Natural killer cell (primary cell): ENCODE data around the gene COG5. TPM values are rescaled to one million over a fixed set of nuclear protein-coding genes. Genes with fewer than 3 reads are reported as not detected.

ENCODE experiments used
- ATAC-seq, 3 donors: fragments of 150-1000 bp in 2 of 3; fragments of 200-7000 bp in 1 of 3; cut with Tn5 transposase; 1 replicate in 1 of 3; 2 replicates in 2 of 3; pipeline ENCODE4 v1.10.0; 2021; ENCODE audit warnings: mild to moderate bottlenecking in 2 of 3, moderate library complexity in 2 of 3
- DNase-seq, 2 donors: peaks; one replicate each; pipeline versions ENCODE4 v3.0.0 to v3.0.0-alpha.2; 2013 to 2021; ENCODE audit warnings: mixed read lengths in 1 of 2
- H3K27ac ChIP-seq: one replicate; pipeline ENCODE4 v1.5.1; 2013; ENCODE audit warnings: mild to moderate bottlenecking, low read length
- H3K27me3 ChIP-seq: one replicate; pipeline ENCODE4 v1.6.1; 2013; ENCODE audit warnings: low read length; ENCODE audit not compliant: control insufficient read depth, insufficient read depth
- H3K36me3 ChIP-seq: one replicate; pipeline ENCODE4 v1.6.1; 2013; ENCODE audit warnings: low read length; ENCODE audit not compliant: control insufficient read depth, insufficient read depth
- H3K4me1 ChIP-seq: one replicate; pipeline ENCODE4 v1.6.1; 2013; ENCODE audit warnings: low read length; ENCODE audit not compliant: control insufficient read depth, insufficient read depth
- H3K4me3 ChIP-seq: one replicate; pipeline ENCODE4 v1.5.1; 2013; ENCODE audit warnings: low read length
- H3K9me3 ChIP-seq: one replicate; pipeline ENCODE4 v1.6.1; 2013; ENCODE audit warnings: low read length; ENCODE audit not compliant: control insufficient read depth, insufficient read depth
- H3K27ac Mint-ChIP-seq, 2 donors: one replicate each; pipeline ENCODE4 v1.8.0; 2022; ENCODE audit warnings: mild to moderate bottlenecking in 2 of 2, mixed read lengths in 2 of 2, moderate library complexity in 1 of 2
- H3K27me3 Mint-ChIP-seq, 2 donors: one replicate each; pipeline ENCODE4 v1.8.0; 2022; ENCODE audit warnings: low read depth in 2 of 2, mixed read lengths in 2 of 2
- H3K36me3 Mint-ChIP-seq: one replicate; pipeline ENCODE4 v1.8.0; 2022; ENCODE audit warnings: mixed read lengths
- H3K4me1 Mint-ChIP-seq, 2 donors: one replicate each; pipeline ENCODE4 v1.8.0; 2022; ENCODE audit warnings: mixed read lengths in 2 of 2
- H3K4me3 Mint-ChIP-seq: one replicate; pipeline ENCODE4 v1.8.0; 2022; ENCODE audit warnings: mild to moderate bottlenecking, moderate library complexity, mixed read lengths
- H3K9me3 Mint-ChIP-seq, 2 donors: one replicate each; pipeline ENCODE4 v1.8.0; 2022; ENCODE audit warnings: mixed read lengths in 2 of 2
- WGBS: methylation state at CpG from one replicate; pipeline ENCODE4 v1.1.7; 2013; ENCODE audit warnings: missing lambda C conversion rate; ENCODE audit not compliant: insufficient coverage; 5-methylcytosine and 5-hydroxymethylcytosine counted together
- intact Hi-C: fragments of 100-400 bp; cut with micrococcal nuclease; formaldehyde crosslinking; loops from one replicate; pipeline ENCODE4 v1.14.2; 2022
- total RNA-seq, 4 donors: library from RNA; stranded (reverse); fragments of 120-200 nt in 1 of 4; gene quantifications; one replicate each; pipeline versions ENCODE4 v1.2.3 to v1.2.4, GENCODE V29; 2013 to 2022
- TF ChIP-seq, protein P1 (sequence below): fragments of 200-600 bp; IDR thresholded peaks from one replicate; pipeline ENCODE4 v1.8.0; 2022; ENCODE audit warnings: antibody characterized with exemption

Gene COG5
- total RNA-seq, 3 donors from 2014 or later (not counting 1 experiment from before 2014, with no cell fraction given) = 49.2 to 54.6 (median 54.2) TPM

DNA sequence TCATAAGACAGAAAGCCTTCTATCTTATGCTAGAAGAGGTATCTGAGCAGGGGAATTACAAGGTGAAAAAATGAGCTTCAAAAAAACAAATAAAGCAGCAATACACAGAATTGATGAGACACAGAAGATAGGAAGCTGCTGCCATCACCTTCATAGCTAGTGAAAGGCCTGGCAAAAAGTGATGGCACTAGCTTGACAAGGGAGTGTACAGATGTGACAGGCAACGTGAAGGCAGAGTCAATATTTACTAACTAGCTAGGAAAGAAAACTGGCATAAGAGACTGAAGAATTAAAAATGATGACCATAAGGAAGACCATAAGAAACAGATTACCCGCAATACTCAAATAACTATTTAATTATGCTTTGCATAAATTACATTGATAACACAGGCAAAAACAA is 84.4 kb downstream of the COG5 start:
- TF ChIP-seq, protein P1, sequence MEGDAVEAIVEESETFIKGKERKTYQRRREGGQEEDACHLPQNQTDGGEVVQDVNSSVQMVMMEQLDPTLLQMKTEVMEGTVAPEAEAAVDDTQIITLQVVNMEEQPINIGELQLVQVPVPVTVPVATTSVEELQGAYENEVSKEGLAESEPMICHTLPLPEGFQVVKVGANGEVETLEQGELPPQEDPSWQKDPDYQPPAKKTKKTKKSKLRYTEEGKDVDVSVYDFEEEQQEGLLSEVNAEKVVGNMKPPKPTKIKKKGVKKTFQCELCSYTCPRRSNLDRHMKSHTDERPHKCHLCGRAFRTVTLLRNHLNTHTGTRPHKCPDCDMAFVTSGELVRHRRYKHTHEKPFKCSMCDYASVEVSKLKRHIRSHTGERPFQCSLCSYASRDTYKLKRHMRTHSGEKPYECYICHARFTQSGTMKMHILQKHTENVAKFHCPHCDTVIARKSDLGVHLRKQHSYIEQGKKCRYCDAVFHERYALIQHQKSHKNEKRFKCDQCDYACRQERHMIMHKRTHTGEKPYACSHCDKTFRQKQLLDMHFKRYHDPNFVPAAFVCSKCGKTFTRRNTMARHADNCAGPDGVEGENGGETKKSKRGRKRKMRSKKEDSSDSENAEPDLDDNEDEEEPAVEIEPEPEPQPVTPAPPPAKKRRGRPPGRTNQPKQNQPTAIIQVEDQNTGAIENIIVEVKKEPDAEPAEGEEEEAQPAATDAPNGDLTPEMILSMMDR = no peak
- Mint-ChIP-seq H3K27ac (no peak overlapping the region), H3K9me3 (no peaks in the 10 kb centered on the region), H3K27me3 (no peaks in the 10 kb centered on the region), H3K4me1 (peaks cover 7 to 15% of the 10 kb centered on the region in 2 donors), H3K4me3 (no peak overlapping the region), H3K36me3 (no peaks in the 10 kb centered on the region)
- H3K9me3 ChIP-seq = no peaks in the 10 kb centered on the region
- no peak overlapping the region for H3K4me3 ChIP-seq
- no peaks in the 10 kb centered on the region for H3K36me3 ChIP-seq
- 93% methylated on average over 1 of the region's 2 CpGs for WGBS
- H3K4me1 ChIP-seq = no peaks in the 10 kb centered on the region
- no peak for ATAC-seq
- H3K27ac ChIP-seq = no peak overlapping the region
- intact Hi-C loops = no loop called here
- H3K27me3 ChIP-seq = no peaks in the 10 kb centered on the region
- no peak for DNase-seq

DNA sequence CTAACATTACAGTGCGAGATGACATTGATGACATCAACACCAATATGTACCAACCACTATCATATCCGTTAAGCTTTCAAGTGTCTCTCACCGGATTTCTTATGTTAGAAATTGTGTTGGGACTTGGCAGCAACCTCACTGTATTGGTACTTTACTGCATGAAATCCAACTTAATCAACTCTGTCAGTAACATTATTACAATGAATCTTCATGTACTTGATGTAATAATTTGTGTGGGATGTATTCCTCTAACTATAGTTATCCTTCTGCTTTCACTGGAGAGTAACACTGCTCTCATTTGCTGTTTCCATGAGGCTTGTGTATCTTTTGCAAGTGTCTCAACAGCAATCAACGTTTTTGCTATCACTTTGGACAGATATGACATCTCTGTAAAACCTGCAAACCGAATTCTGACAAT is 89.6 kb downstream of the COG5 start:
- Mint-ChIP-seq H3K27me3 (no peaks in the 10 kb centered on the region), H3K36me3 (no peaks in the 10 kb centered on the region), H3K4me1 (peaks cover 2 to 6% of the 10 kb centered on the region in 2 donors), H3K27ac (no peak overlapping the region), H3K9me3 (no peaks in the 10 kb centered on the region), H3K4me3 (no peak overlapping the region)
- H3K27ac ChIP-seq = no peak overlapping the region
- no peaks in the 10 kb centered on the region for H3K9me3 ChIP-seq
- ATAC-seq (no peak), DNase-seq (no peak)
- H3K36me3 ChIP-seq = no peaks in the 10 kb centered on the region
- H3K4me3 ChIP-seq = no peak overlapping the region
- WGBS = 86% methylated on average over 2 of the region's 5 CpGs
- no peaks in the 10 kb centered on the region for H3K27me3 ChIP-seq
- intact Hi-C loops = no loop called here
- no peaks in the 10 kb centered on the region for H3K4me1 ChIP-seq
- TF ChIP-seq, protein P1 = no peak

DNA sequence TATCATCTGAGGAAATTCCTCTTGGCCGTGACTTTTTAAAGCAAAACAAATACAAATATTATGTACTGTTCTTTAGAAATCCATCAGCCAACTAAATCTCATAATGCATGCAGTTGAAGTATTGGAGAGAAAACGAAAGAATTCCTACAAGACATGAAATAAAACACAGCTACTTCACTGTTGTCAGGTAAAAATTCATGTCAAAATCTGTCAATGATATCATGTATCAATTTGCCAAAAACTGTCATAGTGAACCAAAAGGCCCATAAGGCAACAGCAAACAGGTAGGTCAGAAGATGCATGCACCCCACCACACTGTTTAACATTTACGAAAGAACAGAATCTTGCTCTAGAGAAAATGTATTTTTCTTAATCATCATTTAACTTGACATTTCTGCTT is 91.6 kb downstream of the COG5 start:
- Histone ChIP-seq H3K9me3 (no peaks in the 10 kb centered on the region), H3K27me3 (no peaks in the 10 kb centered on the region), H3K36me3 (no peaks in the 10 kb centered on the region), H3K27ac (no peak overlapping the region), H3K4me3 (no peak overlapping the region), H3K4me1 (no peaks in the 10 kb centered on the region)
- intact Hi-C loops = no loop called here
- WGBS = 100% methylated on average over 1 of the region's 3 CpGs
- Mint-ChIP-seq H3K27me3 (no peaks in the 10 kb centered on the region), H3K9me3 (no peaks in the 10 kb centered on the region), H3K27ac (no peak overlapping the region), H3K36me3 (no peaks in the 10 kb centered on the region), H3K4me3 (no peak overlapping the region), H3K4me1 (peaks cover 0 to 6% of the 10 kb centered on the region in 2 donors)
- no peak for ATAC-seq
- DNase-seq = no peak
- TF ChIP-seq, protein P1 = no peak

DNA sequence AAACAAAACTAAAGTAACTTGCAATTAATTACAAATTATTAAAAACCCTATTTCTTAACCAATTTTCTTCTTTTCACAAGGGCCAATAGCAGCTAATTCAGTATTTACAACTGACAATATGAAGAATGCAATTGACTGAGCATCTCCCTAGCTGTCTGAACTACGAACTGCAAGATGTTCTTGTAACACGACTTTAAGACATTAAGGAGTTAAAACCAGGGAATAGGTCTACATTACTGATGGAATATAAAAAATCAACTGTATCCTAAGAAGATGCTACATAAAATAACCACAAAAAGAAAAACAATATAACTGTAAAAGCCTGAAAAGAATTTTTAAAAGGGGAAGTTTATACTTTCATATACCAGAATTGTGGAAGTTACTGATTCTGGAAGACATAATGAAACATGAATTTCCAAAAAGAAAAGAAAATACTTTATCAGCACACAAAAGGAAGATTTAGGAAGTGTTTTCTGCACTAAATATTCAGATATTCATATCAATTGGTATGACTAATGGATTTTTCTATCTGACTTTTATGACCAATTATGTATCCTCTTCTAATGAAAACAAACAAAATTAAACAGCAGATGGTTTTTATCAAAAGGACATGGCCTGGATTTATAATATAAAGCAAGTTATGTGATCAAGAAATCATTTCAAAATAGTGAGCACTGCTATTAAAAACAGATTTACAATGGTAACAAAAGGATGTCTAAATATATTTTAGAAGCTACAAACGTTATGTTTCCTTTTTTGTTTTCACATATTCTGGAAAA is 92.2 kb downstream of the COG5 start:
- Mint-ChIP-seq H3K27ac (no peak overlapping the region), H3K9me3 (no peaks in the 10 kb centered on the region), H3K27me3 (no peaks in the 10 kb centered on the region), H3K36me3 (no peaks in the 10 kb centered on the region), H3K4me1 (peaks cover 0 to 6% of the 10 kb centered on the region in 2 donors), H3K4me3 (no peak overlapping the region)
- Histone ChIP-seq H3K27ac (no peak overlapping the region), H3K9me3 (no peaks in the 10 kb centered on the region), H3K4me3 (no peak overlapping the region), H3K4me1 (no peaks in the 10 kb centered on the region), H3K36me3 (no peaks in the 10 kb centered on the region), H3K27me3 (no peaks in the 10 kb centered on the region)
- DNase-seq (no peak), ATAC-seq (no peak)
- intact Hi-C loops = no loop called here
- WGBS = 90% methylated on average over 2 of the region's 3 CpGs
- TF ChIP-seq, protein P1 = no peak
